EL (cell line): ENCODE results near the gene BCL11A.
A peak's percentile ranks its signal among the peaks of the same experiment; 100 is the strongest.

Source experiments
- DNase-seq: peaks from one replicate; pipeline ENCODE4 v3.0.0-alpha.2; 2016

BCL11A gene

DNA sequence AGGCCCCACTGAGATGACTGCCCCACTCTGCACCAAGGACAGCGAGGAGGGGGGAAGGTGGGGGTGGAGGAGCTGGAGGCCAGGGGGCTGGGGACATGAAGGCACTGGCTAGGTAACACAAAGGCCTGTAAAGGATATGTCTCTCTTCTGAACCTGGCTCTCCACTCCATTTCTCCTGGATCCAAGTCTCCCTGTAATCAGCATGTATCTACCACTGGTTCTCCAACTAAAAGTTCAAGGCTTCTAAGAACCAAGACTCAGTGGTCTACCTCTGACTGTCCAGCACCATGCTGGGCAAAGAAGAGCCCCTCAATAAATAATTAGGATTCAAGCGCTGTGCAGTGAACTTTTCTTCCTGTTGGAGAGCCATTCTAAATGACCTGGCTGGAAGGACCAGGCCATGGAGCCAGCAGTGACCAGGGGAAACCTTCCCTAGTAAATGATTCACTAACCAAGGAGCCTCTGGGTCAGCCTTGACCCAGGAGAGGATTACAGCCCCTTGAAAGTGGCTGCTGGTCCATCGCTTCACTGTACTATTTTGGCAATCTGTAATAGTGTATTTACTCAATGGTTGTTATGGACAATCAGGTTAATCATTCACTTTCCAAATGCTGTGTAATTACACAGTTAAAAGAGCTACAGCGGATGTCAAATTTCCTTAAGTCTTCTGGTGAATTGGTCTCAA, 73.2 kb downstream of the BCL11A start:
- peak; percentile 4 for DNase-seq

DNA sequence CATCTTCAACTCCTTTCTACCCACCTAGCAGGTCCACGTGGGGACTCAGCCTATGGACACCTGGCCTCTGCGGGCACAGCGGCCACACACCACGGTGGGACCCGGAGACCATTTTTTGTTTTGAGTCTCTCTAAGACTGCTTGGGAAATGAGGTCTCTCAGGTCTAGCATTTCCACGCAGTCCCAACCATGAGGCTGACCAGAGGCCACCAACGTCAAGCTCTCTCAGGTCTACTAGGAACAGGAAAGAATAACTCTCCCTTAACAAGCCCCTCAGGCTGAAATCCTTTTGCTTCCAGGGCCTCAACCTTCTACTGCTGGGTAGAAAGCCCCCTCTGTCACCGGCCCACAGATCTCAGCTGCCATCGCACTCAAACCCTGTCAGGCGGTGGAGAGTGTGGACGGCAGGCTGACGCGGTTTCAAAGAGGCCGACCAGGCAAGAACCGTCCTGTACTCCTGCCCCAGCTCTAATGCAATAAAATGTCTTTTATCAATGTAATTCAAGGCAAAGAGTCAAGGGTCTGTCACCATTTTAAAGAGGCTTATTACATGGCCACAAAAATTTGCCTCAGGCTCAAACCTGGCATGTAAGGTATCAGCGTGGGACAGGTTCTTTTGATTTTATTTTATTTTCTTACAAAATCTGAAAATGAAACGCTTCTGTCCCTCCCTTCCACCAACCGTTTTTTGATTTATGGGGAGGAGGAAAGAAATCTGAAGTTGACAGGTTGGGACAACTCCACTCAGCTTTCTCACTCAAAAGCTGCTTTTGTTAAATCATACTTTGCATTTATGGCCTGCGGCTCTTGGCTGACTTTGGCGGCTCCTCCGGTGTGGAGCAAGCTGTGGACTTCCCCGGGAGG, 74.0 kb downstream of the BCL11A start:
- no peak for DNase-seq

DNA sequence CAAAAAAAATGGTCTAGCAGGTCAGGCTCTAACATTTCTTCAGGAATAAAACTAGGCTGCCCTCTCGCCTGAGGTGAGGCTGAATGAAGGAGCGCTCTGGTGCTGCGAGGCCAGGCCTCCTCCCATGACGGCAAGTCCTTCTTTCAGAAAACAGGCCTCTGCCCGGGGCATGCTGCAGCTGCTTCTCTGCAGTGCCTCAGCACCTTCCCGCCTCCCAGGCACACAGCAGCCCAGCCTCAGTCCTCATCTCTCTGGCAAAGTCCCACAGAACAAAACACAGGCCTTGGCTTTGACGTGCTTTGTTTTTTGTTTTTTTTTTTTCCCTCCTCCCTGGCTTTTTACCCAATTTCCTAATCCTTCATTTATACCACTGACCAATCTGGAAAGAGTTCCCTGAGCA, 74.8 kb downstream of the BCL11A start:
- DNase-seq, result no peak

DNA sequence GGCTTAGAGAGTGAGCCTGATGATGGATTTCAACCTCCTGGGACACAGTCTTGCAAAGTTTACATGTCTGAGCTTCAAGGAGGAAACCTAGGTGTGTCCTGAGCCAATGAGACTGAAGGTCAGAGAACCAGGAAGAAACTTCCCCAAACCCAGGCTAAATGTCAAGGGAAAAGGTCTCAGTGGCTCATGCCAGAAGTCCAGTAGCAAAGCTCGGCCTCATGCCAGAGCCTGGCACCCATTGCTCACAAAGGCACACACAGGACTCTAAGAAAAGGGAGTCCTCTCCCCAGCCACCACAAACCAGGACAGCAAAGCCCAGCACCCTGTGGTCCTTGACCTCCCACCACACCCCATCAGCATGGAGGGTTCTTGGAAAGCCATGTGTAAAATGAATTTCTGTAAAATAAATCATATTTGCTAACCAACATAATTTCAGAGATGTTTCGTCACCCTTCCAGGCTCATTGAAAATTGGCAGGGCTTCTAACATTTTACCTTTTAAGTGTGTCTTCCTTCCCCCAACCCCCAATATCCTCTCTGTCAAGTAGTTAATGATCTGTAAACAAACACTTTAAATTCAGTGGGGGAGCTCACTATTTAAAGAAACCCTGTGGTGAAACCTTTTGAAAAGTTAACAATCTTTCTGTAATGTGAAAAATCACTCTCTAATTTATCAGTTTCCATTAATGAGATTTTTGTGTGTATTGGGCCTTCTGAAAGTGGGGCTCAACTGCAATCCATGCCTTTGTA, 77.1 kb downstream of the BCL11A start:
- no peak for DNase-seq

DNA sequence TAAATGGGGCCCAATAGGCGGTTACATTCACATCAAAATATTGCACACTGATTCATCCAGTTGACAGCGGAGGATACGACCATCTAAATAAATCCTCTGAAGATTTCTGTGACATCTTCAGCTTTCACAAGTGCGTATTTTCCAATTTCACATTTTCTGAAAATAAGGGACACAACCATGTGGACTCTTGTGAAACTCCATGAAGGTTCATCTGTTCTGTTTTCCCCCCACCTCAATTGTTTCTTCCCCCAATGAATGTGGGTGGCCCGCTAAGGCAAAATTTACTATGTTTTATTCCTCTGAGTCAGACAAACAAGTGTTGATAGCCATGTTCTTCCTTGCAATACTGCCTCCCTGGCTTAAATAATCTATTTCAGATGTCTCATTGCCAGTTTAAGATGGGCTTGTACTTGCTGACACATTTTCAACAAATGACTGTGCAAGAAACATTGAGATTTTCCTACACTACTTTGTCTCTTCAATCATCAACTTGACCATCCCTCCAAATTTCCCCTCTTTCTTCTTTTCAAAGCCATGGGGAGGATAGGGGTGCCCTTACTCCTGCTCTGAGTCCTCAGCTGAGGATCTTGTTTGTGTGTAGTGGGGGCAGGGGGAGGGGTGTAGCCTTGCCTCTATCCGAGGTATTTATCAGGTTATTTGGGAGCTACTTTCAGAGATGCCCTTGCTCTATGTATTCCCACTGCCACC, 78.2 kb downstream of the BCL11A start:
- no peak for DNase-seq

DNA sequence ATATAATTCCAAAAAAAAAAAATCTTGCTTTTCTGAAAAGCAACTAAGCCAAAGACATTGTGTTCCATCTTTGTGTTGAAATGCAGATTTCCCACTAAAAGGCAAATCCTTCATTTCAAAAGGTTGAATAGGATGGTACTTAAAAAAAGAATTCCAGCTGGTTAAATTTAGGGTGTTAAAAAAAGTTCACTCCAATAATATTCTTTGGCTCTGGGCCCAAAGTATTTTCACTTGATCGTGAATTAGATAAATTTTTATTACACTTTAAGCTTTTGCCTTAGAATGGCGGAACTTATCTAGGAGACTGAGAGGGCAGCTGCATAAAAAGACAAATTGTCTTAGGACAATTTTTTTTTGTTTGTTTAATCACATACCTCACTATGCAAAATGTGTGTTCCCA, 79.2 kb downstream of the BCL11A start:
- no peak for DNase-seq

DNA sequence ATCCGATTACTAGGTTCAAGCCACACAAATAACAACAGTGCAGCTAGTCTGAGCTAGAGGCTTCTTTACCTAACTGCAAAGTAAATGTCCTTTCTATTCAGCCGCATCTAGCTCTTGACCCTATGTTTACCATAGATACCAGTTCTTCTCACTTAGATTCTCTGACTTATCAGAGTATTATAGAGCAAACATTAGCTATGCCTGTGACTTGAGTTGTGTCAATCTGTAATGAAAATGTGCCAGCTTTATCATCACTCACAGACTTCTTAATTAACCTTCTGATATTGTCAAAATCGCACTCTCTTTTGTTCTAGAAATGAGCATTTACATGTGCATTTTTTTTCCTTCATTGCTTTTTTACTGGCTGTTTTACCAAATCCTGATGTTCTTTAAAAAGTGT, 79.9 kb downstream of the BCL11A start:
- no peak for DNase-seq

DNA sequence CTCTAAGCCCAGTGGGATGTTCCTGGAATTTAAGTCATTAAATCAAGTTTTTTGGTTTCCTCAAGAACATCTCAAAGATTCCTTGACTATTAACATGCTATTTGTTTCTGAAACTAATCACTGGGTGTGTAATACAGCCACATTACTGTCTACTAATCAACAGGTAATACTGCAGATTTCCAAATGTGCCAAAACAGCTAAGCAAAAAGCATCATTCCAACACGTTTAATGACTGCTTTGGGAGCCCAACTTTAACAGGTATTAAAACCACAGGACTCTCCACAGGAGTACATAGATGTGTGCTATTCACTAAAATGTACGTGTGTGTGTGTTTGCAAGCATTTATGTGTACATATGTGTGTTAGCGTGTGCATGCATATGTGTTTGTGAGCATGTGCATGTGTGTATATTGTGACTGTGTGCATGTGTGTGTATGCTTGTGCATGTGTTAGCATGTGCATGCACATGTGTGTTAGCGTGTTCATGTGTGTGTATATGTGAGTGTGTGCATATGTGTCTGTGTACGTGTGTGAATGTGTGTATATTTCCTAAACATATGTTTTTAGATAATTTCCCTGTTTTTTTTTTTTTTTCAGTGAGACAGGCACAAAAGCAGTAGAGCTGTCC, 80.7 kb downstream of the BCL11A start:
- no peak for DNase-seq

DNA sequence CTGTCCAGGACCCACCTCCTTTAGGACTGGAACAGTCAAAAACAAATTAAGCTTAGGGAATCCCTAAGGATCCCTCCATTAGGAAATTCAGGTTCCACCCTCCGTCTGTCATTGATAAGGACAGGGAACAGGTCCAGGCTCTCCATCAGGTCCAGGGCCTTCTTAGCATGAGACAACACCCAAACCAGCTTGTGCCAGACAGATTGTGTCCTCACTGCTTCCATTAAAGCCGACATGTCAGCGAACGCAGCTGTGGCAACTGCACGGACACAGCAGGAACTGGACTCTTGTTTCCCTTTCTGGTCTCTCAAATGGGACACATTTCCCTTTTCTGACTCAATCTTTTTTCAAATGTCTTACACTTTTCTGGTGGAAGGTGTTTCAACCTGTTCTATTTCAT, 81.4 kb downstream of the BCL11A start:
- DNase-seq, result no peak

DNA sequence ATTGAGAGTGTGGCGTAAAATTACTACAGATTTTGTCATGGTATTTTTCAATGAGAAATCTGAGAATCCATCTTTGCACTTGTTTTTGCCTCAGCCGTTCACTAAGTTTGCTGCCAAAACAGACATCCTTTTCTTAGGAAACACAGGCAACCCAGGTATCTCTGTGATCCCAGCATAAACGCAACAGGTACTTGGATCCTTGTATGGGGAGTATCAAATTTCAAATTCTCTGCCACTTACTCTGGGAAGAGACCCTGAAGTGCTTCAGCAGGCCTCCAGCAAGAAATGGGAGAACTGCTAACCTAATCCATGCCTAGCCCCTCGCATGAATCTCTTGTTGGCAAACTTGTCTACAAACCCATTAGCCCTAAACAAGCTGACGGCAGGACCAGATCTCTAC, 83.1 kb downstream of the BCL11A start:
- no peak for DNase-seq

DNA sequence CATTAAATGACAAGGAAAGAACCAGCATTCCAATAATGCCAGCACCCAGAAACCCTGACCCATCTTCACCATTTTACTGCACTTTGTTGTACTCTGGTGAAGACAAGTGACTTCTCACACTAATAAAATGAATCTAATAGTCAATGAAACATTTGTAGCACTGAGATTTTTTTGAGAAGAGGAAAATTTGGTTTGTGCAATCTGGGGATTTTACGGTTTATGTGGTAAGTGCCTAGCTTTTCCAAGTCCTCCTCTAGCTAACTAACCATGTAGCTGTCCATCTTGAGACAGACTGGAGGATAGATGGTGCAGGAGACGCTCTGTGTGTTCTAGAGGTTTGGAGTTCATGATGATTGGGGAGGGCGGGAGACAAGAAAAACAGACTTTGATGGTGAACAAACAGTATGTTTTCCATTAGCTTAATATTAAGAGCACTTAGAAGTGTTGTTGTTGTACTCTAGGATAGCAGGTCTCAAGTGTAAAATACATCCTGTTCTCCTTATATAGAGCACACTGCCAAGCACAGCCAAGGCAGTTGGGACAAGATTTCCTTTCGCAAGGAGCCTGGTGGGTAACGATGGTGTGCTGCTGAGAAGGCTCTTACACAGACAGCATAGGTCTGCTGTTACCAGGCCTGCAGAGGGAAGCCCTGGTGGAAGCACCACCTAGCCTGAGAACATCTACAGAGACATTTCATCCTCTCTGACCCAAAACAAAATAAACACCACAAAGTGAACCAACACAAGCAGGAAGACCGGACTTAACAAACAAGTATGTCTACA, 83.7 kb downstream of the BCL11A start:
- no peak for DNase-seq

DNA sequence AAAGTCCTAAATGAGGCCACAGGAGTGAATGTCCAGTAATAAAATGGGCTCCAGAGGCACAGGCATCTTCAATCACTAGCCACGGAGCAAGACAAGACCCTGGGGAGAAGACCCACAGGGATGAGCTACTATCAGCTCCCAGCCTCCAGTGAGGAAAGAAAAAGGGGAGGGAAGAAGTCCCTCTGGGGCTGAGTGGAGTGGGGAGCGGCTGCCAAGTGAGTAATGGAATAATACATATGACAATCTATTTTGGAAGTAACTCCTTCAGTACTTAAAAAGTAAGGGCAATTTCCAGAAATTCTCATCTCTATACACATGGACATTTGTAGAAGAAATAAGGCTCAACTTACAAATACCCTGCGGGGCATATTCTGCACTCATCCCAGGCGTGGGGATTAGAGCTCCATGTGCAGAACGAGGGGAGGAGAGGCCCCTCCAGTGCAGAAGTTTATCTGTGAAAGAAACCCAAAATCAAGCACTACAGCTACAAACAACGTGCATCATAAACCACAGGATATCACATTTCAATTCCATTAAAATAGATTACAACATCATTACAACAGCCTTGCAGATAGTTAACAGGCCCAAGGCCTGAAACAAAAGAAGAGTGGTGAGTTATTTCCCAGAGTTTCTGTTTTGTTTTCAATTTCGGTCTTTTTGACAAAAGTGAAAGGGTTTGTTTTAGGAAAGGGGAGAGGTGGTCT, 84.9 kb downstream of the BCL11A start:
- DNase-seq, result peak; percentile 22

DNA sequence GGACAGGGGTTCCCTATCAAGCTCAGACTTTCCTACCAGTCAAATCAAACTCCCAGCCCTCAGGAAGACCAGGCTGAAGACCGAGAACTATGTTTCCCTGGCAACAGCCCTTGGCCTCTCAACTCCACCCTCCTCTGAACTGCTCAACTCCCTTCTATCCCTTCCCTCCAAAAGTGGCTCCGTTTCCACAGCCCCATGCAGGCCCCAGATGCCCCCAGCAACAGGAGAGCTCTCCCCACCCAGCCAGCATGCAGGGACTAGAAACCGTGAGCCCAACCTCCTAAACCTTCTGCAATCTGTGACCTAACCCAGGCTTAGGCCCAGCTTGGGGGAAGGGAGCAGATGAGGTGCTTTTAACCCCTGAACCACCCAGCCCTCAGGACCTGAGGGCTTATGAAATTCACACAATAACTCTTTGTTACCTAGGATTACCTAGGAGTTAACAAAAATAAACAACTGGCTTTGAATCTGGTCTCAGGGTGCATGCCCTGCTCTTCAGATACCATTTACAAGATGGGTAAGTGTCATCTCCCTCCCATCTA, 87.2 kb downstream of the BCL11A start:
- DNase-seq, result no peak

DNA sequence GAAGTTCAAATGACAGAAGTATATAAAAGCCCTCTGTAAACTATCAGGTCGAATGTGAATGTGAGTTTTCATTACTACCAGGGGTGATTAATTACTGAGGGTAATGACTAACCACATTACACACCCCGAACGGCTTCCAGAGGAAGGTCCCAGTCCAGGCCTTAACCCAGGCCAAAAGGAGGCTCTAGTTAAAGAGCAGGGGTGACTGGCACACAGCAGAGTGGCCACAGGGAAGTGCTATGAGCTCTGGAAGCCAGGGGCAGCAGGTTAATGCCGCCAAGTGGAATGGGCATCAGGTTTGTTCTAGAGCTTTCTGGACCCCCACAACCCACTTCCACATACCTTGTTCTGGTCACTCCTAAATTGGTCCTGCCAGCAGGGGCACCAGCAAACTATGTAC, 87.7 kb downstream of the BCL11A start:
- DNase-seq, result no peak

DNA sequence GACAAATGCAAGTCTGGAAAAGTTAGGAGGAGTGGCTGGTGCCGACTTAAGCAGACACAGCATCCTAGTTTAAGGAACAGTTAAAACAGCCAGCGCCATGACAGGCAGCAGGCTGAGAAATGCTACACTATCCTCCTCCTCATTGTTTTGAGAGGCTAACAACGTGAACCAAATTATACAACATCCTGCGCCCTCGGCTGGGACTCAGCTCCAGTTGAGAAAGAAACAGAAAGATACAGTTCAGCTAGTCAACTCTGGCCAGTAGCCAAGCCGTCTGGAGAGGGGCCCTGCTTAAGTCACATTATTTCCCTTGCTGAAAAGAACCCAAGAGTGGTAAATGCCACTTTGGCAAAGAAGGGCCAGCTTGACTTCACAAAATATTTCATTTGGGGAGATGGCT, 90.2 kb downstream of the BCL11A start:
- peak; percentile 11 for DNase-seq

DNA sequence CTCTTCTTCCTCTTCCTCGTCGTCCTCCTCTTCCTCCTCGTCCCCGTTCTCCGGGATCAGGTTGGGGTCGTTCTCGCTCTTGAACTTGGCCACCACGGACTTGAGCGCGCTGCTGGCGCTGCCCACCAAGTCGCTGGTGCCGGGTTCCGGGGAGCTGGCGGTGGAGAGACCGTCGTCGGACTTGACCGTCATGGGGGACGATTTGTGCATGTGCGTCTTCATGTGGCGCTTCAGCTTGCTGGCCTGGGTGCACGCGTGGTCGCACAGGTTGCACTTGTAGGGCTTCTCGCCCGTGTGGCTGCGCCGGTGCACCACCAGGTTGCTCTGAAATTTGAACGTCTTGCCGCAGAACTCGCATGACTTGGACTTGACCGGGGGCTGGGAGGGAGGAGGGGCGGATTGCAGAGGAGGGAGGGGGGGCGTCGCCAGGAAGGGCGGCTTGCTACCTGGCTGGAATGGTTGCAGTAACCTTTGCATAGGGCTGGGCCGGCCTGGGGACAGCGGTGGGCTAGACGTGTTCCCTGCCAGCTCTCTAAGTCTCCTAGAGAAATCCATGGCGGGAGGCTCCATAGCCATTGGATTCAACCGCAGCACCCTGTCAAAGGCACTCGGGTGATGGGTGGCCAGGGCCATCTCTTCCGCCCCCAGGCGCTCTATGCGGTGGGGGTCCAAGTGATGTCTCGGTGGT, 91.9 kb downstream of the BCL11A start:
- DNase-seq, result no peak

DNA sequence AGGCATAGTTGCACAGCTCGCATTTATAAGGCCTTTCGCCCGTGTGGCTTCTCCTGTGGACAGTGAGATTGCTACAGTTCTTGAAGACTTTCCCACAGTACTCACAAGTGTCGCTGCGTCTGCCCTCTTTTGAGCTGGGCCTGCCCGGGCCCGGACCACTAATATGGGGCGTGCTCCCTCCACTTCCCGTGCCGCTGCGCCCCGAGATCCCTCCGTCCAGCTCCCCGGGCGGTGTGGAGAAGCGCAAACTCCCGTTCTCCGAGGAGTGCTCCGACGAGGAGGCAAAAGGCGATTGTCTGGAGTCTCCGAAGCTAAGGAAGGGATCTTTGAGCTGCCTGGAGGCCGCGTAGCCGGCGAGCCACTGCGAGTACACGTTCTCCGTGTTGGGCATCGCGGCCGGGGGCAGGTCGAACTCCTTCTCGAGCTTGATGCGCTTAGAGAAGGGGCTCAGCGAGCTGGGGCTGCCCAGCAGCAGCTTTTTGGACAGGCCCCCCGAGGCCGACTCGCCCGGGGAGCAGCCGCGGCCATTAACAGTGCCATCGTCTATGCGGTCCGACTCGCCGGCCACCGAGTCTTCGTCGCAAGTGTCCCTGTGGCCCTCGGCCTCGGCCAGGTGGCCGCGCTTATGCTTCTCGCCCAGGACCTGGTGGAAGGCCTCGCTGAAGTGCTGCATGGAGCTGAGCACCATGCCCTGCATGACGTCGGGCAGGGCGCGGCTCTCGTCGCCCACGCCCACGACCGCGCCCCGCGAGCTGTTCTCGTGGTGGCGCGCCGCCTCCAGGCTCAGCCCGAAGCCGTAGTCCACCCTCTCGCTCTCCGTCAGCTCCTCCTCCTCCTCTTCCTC, 92.7 kb downstream of the BCL11A start:
- no peak for DNase-seq

DNA sequence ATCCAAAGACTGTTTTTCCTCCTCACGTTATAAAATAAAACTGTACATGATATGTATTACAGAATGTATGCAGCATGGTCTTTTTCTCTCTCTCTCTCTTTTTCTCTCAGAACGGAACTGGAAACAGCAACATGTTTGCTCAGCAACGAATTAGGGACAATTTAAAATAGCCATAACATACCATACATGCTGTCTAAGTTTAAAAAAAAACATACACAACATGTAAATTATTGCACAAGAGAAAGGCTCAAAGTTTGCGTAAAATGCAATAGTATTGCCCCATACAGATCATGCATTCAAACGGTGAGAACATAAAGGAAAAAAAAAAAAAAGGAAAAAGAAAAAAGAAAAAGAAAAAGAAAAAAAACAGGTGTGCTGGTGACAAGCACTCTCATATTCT, 93.6 kb downstream of the BCL11A start:
- DNase-seq, result no peak

DNA sequence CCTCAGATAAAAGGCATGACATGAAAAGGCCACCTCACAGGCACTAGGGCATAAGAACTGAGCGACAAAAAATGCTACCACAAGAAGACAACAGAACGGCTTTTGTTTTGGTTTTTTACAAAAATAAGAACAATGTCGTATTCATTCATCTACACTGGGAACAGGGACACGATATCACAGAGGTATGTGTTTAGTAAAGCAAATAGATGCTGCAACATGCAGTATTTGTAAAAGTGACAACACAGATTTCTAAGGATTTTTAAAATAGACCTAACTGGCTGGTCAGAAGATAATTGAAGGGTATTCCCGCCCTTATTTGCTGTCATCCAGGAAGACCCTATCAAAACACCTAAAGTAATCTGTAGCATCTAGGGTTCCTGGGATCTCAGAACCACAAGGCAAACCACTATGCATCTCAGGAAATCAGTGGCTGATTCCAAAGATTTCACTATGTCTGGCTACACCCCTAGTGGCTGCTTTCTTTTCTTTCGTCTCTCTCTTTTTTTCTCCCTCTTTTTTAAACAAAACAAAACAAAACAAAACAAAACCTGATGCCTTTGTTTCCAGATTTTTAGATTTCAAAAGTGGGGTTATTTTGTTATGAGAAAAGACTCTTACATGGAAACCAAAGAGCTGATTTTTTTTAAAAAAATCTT, 97.2 kb downstream of the BCL11A start:
- no peak for DNase-seq
